DMS114 treated with DMSO at 0.1 percent for 48 hours (cell line): ENCODE data around the gene GPR3.
"Not testable (repeated sequence)": the region's sequence is repeated elsewhere in the genome, so short reads cannot be mapped to it uniquely, and the experiment has no call there.

Experiments used
- DNase-seq: peaks from one replicate; lab custom pipeline; 2025; ENCODE audit not compliant: unreplicated experiment; lab: John Stamatoyannopoulos, UW

GPR3 gene

DNA sequence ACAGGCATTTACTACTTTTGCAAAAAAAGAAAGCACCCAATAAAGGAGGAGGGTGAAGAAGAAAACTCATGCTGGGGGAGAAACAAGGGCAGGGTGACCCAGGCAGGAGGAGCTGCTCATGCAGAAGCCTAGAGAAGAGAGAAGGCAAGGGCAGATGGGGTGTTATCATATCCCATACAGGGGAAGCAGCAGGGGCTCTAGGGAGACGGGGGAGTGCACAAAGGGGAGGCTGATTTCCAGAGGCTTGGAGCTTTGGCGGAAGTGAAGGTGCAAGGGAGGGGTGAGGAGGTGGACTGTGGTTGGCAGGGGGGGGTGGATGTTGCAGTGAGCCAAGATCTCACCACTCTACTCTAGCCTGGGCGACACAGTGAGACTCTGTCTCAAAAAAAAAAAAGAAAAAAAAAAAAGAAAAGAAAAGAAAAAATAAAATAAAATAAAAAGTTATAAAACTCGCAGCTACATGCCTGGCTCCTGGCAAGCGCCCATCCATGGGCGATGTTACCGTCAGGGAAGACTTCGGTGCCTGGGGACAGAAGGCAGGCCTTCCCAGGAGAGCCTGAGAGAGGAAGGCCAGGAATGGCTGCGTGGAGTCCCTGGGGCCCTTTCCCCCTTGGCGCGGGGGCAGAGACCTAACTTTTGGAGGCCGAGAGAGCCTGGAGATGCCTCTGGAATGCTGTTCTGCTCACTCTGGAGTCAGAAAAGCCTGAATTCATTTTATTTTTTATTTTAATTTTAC is 14.5 kb upstream of the GPR3 start:
- no peak for DNase-seq

DNA sequence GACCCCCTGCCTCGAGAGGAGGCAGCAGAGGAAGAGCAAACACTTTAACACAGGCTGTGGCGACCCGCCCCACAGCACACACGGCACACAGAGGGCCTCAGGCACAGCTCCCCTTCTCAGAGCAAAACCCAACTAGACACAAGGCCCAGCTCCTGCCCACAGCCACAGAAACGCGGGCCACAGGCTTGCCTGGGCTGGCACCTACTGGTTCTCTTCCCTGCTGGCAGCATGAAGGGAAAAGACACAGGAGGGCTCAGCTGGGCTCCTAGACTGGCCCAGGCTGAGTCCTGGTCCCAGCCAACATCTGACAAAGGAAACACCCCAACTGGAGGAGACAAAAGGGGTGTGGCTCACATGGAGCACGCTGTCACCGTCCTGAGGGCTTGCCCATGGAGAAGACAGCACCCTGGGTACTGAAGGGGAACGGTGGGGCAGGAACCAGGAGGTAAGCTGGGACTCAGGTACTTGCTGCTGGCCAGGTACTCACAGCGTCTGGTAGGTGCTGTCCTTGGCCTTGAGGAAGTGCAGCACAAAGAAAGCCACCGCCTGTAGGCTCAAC is 12.8 kb upstream of the GPR3 start:
- no peak for DNase-seq

DNA sequence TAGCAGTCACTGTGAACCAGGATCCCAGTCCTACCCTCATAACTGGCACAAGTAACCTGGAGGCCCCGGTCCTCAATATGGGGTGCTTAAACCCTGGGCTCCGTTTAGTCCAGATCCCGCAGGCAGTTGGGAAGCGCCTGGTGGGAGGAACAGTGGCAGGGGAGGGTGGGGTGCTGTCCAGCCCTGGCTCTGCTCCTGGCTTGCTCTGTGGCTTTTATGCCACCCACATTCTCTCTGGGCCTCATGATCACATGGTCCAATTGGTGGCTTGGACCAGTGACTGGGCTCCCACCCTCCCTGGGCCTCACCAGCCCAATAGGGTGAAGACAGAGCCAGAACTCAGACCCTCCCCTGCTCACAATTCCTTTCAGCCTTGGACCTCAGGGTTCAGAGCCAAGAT is 12.2 kb upstream of the GPR3 start:
- DNase-seq: no peak

DNA sequence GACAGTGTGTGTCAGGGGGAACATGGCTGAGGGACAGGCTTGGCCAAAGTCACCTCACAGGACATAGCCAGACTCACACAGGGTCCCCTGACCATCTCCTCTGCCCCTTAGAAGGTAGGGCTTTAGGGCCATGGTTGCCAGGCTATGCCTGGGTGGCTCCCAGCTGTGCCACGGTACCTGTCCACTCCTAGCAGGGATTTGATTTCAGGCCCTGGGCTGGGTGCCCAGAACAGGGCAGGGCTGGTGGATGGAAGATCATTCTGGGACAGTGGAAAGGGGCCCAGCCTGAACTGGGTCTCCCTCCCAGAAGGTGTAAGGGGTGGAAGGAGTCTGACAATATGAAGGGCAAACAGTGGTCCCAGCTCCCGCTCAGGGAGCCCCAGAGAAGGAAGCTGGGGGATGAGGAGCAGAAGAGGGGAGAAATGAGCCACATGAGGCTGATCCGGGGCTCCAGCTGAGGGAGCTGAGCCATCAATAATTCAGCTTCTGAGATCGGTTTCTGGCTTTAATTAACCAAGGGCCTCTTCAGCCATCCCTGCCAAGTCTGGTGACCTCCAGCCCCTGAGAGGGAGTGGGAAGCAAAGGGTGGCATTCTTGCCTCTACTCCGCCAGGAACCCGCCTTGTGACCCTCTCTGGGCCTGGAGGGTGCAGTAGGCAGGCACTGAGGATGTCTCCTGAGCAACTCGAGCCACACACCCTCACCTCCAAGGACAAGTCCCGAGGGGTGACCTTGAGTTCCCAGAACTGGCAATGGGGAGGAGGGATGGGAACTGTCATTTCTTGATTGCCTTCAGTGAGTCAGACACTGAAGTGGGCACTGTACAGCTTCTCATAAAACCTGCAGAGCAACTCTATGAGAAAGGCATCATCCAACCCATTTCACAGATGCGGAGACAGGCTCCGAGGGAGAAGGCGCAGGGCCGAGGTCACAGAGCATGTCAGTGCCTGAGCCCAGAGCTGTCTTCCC is 11.4 kb upstream of the GPR3 start:
- no peak for DNase-seq

DNA sequence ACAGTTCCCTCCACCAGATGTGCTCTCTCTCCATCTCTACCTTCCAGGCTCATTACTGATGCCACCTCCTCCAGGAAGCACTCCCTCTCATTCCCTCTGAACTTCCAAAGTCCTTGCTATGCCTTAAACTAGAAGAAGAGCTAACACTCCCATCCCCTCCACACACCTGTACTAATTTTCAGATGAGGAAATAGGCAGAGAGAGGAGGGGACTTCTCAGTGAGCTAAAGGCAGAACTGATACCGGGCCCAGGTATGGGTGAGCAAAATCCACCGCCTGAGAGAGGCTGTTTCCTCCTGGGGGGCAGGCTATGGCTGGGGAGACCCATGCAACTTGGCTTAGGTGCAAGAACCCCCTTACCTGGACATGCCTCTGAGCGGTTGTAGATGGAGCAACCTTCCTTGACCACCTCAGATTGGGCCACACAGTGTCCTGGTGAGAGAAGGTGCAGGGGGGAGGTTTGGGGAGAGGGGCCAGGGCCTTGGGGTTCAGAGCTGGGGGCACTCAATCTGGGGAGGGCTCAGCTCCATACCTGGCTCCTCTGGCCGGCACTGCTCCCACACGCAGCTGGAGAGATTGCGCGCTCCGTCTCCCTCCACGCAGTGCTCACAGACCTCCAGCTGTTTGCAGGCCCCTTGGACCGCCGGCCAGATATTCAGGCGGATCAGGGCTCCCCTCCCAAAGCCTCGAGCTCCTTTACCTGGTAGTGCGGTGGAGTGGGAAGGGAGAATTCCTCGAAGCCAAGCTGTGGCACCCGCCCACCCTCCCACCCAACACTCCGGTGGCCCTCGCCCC is 10.3 kb upstream of the GPR3 start:
- no peak for DNase-seq

DNA sequence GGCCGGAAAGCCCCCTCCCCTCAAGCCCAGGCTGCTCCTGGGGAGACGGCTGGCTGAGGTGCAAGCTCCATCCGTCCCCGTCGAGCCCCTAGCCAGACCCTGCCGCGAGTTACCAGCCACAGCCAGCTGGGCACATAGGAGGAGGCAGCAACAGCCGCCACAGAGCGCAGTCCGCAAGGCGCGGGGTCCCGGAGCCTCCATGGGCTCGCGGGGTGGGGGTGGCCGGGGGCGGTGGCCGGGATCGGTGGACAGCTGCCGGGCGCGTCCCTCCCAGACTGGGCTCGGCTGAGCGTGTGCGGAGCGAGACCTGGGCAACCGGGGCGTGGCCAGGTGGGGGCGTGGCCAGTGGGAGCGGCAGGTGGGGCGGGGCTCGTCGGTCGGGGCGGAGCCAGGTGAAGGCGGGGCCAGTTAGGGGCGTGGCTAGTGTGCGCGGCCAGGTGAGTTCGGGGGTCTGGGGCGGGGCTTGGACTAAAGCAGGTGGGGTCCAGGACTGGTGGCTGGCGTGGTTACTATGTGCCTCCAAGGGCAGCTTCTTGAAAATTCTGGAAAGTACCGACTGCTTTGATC is 9.3 kb upstream of the GPR3 start, which contains the start of gene CD164L2:
Gene CD164L2 (minus strand): TSS at position 295 of the 567 bp plus-strand sequence. CDS start 94 bp downstream, at position 201.
- no peak for DNase-seq

DNA sequence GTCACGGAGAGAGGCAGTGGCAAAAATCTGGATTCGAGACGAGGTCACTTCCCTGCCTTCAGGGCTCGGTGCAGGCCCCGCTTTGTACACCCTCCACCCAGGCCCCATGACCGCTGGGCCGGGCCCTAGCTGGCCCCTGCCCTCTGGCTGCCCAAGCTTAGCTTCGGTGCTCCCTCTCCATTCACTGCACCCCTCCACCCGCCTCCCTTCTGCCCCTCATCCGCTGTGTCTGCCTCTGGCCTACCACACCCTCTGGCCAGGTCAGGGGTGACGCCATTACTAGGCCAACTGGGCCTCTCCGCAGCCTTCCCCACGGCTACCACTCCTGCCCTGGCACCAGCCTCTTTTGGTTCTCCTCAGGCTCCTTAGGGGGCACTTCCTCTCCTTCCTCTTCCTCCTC is 8.8 kb upstream of the GPR3 start:
- DNase-seq: no peak

DNA sequence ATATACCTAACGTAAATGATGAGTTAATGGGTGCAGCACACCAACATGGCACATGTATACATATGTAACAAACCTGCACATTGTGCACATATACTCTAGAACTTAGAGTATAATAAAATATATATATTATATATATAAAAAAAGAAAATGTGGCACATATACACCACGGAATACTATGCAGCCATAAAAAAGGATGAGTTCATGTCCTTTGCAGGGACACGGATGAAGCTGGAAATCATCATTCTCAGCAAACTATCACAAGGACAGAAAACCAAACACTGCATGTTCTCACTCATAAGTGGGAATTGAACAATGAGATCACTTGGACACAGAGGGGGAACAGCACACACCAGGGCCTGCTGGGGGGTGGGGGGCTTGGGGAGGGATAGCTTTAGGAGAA is 7.6 kb upstream of the GPR3 start:
- DNase-seq: not testable (repeated sequence)

DNA sequence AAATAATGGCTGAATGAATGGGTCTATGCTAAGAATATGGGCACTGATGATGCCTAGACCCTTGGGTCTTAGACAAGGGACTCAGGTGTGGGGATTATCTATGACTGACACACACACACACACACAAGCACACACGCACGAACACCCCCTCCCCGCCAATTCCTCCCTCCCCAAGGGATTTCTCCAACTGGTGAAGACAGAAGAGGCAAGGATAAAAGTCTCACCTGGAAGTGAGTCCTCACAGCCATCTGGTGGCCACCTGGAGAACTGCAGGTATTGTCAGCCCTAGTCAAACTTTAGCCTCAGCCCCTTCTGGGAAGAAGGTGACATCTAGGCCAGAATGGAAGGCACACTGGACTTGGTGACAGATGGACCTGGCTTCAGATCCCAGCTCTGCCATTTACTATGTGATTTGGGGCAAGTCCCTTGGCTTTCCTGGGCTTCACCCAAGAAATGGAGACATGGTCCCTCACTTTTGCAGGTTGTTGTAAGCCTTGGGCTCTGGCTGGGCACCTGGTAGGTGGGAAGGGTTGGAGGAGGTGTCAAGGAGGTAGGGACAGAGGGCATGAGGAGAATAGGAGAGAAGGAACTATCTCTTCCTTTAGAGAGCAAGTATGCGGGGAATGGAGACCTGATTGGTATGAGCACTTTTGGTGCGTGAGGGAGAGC is 4.0 kb upstream of the GPR3 start:
- peak; percentile 21 for DNase-seq

DNA sequence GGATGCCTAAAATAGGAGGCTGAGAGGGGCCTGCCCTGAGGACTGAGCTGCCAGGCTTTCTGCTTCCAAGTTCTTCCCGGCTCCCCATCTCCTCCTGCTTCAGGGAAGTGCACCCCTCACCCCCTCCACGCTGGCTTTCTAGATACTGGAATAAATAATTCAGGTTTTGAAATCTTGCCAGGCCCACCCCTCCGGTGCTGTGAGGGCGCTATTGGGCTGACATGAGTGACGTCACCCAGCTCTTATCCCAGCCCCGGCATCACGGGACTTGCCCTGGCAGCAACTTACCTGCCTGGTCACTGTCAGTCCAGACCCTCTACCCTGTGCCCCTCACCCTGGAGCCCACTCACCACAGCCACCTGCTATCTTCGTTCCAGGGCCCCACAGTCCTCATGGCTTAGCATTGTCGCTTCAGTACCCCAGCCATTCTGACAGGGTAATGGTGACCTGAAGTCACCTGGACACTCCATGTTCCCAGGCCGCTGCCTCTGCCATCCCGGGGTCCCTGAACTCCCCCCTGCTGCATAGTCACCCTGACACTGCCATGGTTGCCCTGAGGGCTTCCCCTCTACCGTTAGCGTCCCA is 819 bp upstream of the GPR3 start:
- no peak for DNase-seq

DNA sequence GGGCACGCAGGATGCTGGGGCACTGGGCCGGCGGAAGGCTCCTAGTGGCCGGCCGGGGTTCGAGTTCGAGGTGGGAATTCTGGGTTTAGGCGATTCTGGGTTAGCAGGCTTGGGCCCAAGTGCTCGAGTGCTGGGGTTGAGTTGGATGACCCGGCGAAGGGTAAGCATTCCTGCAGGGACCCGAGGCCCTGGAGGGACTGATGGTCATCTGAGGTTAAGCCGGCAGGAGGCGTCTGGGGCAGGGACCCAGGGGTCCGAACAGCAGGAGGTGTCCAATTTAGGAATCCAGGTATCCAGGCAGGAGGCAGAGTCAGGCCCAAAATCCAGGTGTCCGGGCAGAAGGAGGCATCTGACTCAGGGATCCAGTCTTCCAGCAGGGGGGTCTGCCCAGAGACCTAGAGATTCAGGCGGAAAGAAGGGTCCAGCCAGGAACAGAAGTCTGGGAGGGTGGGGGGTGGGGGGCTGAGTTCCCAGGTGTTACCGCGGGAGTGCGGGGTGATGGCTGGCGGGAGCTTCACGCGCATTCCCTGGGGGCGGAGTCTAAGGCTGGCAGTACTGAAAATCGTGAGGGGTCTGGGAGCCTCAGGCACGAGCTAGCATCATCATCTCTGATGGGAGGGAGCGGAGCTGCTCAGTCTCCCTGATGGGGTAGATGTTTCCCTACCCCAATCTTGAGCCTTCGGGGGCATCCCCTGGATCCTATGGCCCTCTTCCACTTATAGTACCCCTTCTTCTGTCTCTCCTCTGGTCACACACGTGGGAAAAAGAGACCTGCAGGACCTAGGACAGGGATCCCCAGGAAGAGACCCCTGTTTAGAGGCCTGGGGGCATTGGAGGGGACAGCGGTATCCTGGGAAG is 585 bp downstream of the GPR3 start:
- DNase-seq: no peak

DNA sequence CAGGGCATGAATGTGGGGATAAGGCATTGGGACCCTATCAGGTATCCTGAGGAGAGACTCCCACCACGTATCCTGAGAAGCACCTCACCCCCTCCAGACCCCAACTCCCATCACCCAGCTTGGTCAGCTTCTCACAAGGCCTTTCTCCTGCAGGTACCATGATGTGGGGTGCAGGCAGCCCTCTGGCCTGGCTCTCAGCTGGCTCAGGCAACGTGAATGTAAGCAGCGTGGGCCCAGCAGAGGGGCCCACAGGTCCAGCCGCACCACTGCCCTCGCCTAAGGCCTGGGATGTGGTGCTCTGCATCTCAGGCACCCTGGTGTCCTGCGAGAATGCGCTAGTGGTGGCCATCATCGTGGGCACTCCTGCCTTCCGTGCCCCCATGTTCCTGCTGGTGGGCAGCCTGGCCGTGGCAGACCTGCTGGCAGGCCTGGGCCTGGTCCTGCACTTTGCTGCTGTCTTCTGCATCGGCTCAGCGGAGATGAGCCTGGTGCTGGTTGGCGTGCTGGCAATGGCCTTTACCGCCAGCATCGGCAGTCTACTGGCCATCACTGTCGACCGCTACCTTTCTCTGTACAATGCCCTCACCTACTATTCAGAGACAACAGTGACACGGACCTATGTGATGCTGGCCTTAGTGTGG is 1.3 kb downstream of the GPR3 start:
- DNase-seq: no peak

DNA sequence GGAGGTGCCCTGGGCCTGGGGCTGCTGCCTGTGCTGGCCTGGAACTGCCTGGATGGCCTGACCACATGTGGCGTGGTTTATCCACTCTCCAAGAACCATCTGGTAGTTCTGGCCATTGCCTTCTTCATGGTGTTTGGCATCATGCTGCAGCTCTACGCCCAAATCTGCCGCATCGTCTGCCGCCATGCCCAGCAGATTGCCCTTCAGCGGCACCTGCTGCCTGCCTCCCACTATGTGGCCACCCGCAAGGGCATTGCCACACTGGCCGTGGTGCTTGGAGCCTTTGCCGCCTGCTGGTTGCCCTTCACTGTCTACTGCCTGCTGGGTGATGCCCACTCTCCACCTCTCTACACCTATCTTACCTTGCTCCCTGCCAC is 1.8 kb downstream of the GPR3 start:
- DNase-seq: no peak

DNA sequence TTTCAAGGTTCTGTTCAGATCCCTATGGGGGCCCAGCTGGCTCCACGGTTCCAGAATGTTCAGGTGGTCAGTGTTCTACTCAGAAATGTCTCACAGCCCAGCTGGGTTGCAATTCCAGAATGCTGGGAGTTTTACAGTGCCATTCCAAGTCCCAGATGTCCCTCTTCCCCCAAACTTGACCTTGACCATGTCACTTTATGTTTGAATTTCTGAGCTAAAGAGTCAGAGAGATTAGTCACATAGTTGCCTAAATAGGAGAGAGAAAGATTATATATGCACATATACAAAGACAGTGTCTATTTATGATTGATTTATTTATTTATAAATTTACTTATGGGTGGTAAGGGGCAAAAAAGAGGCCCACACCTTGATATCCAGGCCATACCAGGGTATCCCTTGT is 2.5 kb downstream of the GPR3 start:
- DNase-seq: no peak

DNA sequence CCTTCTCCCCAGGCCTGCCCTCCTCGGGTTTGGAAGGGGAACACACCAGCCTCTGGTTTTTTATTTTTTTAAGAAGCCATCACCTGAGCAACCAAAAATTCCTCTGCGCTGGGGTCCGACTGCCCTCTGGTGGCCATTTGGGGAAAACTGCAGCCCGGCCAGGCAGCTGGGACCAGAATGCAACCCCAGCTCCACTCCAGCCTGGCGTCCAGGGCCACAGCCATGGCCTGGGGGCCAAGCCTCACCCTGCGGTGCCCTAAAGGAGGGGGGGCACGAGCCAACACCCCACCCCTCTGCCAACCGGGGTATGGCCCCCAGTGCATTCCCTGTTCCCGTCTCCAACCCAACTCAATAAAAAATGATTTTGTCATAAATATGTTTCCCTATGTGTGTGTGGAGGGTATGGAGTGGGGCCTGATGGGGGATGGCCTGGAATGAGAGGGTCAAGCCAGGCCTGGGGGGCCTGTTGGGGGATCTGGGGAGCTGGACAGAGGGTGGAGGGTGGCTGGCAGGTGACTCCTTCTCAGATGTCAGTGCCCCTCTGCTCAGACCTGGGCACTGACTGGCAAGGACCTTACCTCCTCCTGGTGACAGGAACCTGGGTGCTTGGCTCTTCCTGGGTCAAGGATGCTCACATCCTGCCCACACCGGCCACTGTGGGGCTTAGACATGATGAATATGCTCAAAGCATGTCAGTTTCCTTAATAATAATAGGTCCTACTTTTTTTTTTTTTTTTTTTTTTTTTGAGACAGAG is 3.2 kb downstream of the GPR3 start:
- peak; percentile 47 for DNase-seq

DNA sequence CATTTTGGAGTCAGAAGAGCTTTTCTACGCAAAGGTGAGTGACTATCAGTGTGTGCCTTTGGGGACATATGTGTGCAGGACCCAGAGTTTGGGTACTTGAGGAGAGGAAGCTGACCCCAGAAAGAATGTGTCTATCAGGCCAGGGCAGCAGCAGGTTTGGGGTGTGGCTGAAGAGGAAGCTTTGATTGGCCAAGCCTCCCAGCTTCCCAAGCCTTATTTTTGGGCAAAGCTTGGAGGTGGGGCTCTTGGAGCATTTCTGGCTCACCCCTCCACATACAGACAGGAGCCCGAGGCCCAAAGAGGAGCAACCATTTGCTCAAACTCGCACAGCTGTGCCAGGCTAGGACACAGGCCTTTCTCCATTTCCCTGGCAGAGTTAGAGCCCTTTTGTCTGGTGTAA is 4.7 kb downstream of the GPR3 start:
- no peak for DNase-seq

DNA sequence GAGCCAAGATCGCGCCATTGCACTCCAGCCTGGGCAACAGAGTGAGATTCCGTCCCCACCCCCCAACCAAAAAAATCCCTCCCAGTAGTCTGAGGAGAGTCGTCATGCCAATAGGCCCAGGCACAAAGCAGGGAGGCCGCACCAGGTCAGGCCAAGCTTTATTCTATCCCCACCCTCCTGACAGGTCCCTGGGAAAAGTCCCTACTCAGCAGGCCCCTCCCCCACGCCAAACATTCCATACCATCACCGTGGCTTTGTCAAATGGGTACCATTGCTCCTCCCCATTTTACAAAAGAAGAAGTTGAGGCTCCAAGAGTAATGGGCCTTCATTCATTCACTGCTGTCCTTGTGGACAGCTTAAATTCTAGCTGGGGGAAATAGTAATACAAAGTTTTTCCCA is 5.3 kb downstream of the GPR3 start:
- no peak for DNase-seq
